Stomach smooth muscle (tissue), 2 donors: ENCODE data around the gene ELOA.
A peak's percentile ranks its signal among the peaks of the same experiment; 100 is the strongest.

Experiments
- H3K27ac ChIP-seq: one replicate; pipeline ENCODE4 v1.7.0; 2013; ENCODE audit warnings: mild to moderate bottlenecking, low read length, inconsistent platforms
- H3K27me3 ChIP-seq, 2 donors: one replicate each; pipeline ENCODE4 v1.7.0; 2013; ENCODE audit warnings: low read length in 2 of 2; ENCODE audit not compliant: insufficient read depth in 2 of 2, control insufficient read depth in 1 of 2
- H3K36me3 ChIP-seq, 2 donors: one replicate each; pipeline ENCODE4 v1.7.0; 2013; ENCODE audit warnings: low read length in 2 of 2; ENCODE audit not compliant: control insufficient read depth in 2 of 2, insufficient read depth in 2 of 2
- H3K4me1 ChIP-seq: one replicate; pipeline ENCODE4 v1.7.0; 2013; ENCODE audit warnings: low read length; ENCODE audit not compliant: control insufficient read depth, insufficient read depth
- H3K4me3 ChIP-seq, 2 donors: one replicate each; pipeline ENCODE4 v1.7.0; 2013; ENCODE audit warnings: low read length in 2 of 2
- H3K9ac ChIP-seq, 2 donors: one replicate each; pipeline ENCODE4 v1.7.0; 2013; ENCODE audit warnings: low read length in 2 of 2, mild to moderate bottlenecking in 1 of 2
- H3K9me3 ChIP-seq, 2 donors: one replicate each; pipeline ENCODE4 v1.7.0; 2013; ENCODE audit warnings: low read length in 2 of 2; ENCODE audit not compliant: control insufficient read depth in 2 of 2
- donor health status: healthy.
- donor health status: Pancreatic carcinoma.

Gene ELOA

DNA sequence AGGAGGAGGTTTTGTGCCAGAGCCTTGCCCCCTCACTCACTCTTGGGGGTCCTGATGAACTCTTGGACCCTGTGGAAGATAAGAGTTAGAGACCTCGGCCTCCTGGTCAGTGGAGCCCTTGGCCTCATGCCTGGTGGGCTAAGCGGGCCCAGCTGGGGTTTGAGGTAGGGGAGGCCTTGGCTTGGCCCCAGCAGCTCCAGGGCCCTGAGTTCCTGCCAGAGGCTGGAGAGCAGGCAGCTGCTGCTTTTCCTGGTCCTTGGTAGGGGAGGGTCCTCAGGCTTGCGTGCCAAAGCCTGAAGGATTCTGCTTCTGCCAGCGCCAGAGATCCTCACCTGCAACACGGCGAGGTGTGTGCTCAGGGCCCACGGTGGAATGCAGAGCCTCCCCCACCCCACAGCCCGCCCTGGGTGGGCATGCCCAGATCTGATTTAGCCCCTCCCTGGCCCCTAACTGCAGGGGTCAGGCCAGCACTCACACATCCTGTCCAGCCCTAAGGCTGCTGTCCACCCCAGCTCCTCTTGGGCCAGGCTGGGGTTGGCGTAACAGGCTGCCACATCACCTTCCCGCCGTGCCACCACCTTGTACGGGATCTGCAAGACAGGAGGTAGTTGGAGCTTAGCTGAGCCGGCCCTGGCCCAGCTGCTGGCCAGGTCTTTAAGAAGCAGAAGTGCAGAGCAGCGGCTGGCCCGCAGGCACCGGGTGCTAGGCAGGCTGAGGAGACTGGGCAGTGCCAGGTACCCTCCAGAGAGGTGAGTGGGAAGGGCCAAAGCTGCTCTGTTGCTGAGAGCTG, 52.6 kb downstream of the ELOA start:
- Histone ChIP-seq H3K9me3 (no peaks in the 10 kb centered on the region), H3K36me3 (peaks cover 0 to 2% of the 10 kb centered on the region in 2 donors), H3K9ac (no peak overlapping the region), H3K27ac (no peak overlapping the region), H3K4me3 (no peak overlapping the region), H3K27me3 (no peaks in the 10 kb centered on the region), H3K4me1 (peaks cover 43% of the 10 kb centered on the region)

DNA sequence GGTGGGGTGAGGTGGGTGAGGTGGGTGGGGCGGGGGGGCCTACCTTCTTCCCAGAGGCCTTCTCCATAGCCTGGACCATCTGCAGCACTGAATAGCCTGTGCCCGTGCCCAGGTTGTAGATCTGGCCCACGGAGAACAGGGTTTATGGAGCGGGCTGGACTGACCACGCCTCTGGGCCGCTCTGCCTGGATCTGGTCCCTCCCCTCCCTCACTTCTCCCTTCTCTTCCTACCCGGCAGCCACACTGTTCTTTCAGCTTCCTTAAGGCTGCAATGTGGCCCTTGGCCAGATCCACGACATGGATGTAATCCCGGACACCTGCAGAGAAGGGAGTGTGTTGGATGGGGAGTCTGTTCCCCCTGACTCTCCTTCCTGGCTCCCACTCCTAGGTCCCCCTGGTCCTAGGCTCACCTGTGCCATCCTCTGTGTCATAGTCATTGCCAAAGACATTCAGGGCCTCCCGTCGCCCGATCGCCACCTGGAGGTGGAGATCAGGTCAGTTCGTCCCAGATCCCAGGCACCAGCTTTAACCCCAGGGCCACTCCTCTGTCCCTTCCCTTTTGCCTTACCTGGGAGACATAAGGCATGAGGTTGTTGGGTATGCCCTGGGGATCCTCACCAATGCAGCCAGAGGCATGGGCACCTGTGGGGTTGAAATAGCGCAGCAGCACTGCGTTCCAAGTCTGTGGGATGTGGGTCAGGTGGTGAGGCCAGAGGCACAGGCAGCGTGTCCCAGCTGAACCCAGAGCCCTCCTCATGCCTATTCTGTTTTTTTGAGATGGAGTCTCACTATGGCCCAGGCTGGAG, 53.4 kb downstream of the ELOA start:
- Histone ChIP-seq H3K4me3 (no peak overlapping the region), H3K4me1 (peaks cover 48% of the 10 kb centered on the region), H3K36me3 (peaks cover 0 to 2% of the 10 kb centered on the region in 2 donors), H3K9ac (no peak overlapping the region), H3K27ac (no peak overlapping the region), H3K9me3 (no peaks in the 10 kb centered on the region), H3K27me3 (no peaks in the 10 kb centered on the region)

DNA sequence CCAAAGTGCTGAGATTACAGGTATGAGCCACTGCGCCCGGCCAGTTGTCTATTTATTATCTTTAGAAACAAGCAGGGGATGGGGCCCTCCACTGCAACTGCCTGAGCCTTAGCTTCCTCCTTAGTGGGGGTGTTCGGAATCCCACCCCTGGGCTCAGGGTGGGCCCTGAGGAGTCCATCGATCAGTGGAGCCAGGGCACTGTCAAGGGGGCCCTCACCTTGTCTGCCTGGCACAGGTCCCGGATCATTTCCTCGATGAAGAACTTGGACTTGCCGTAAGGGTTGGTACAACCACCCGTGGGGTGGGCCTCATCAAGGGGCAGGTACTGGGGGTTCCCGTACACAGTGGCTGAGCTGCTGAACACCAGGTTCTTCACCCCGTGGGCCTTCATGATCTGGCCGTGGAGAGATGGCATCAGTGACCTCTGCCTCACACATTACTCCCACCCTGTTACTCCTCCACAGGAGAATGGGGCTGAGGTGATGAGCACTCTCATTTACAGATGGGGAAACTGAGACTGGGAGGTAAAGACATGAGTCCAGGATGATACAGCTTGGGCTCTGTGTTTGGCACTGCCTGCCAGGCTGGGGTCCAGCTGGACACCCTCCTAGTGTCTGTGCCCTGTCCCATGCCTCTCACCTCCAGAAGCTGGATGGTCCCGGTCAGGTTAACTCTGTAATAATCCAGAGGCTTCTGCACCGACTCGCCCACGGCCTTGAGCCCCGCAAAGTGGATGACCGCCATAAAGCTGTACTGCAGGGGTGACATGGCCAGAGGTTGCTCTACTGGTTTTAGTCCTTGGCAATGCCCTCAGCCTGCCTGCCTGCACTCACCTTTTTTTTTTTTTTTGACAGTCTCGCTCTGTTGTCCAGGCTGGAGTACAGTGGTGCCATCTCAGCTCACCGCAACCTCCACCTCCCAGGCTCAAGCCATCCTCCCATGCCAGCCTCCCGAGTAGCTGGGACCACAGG, 54.5 kb downstream of the ELOA start:
- Histone ChIP-seq H3K9me3 (no peaks in the 10 kb centered on the region), H3K4me3 (no peak overlapping the region), H3K36me3 (peaks cover 0 to 5% of the 10 kb centered on the region in 2 donors), H3K4me1 (peaks cover 40% of the 10 kb centered on the region), H3K27ac (no peak overlapping the region), H3K27me3 (no peaks in the 10 kb centered on the region), H3K9ac (no peak overlapping the region)

DNA sequence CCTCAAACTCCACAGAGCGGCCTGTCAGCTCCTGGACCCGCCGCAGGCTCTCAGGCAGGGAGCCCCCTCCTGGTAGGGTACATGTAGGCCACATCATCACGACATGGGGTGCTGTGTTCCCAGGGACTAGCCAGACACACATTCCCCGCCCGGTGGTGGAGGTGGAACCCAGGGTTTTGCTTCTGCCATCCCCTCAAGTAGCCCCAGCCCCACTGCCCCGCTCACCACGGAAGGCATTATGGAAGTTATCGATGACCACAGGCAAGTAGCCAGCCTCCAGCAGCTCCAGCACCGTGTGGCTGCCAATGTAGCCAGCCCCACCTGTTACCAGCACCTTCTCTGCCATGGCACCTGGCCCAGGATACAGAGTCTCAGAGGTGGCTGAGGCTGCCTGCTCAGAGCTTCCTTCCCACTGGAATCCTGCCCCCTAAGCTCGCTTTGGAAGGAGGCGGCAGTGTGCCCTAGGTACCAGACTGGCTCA, 55.4 kb downstream of the ELOA start:
- Histone ChIP-seq H3K9ac (no peak overlapping the region), H3K27ac (no peak overlapping the region), H3K27me3 (no peaks in the 10 kb centered on the region), H3K4me3 (no peak overlapping the region), H3K4me1 (peaks cover 31% of the 10 kb centered on the region), H3K9me3 (no peaks in the 10 kb centered on the region), H3K36me3 (peaks cover 0 to 7% of the 10 kb centered on the region in 2 donors)

DNA sequence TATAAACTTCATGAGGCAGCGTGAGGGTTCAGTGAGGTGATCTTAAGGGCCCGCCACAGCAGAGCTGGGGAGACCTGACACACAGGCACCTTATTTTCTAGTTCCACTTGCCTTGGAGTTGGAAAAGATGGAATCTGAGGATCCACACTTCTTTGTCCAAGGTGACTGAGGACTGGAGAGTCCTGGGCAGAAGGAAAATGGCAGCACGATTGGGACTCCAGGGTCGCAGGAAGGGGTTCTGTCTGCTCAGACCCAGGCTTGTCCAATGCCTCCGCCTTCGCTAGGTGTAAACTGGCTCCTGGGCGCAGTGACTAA, 55.9 kb downstream of the ELOA start:
- H3K36me3 ChIP-seq: peaks cover 0 to 8% of the 10 kb centered on the region in 2 donors
- H3K4me3 ChIP-seq: peak overlapping the region in 1 of 2 donors; percentile 87
- H3K9me3 ChIP-seq: no peaks in the 10 kb centered on the region
- H3K27me3 ChIP-seq: no peaks in the 10 kb centered on the region
- H3K9ac ChIP-seq: no peak overlapping the region
- peaks cover 29% of the 10 kb centered on the region for H3K4me1 ChIP-seq
- H3K27ac ChIP-seq: no peak overlapping the region

DNA sequence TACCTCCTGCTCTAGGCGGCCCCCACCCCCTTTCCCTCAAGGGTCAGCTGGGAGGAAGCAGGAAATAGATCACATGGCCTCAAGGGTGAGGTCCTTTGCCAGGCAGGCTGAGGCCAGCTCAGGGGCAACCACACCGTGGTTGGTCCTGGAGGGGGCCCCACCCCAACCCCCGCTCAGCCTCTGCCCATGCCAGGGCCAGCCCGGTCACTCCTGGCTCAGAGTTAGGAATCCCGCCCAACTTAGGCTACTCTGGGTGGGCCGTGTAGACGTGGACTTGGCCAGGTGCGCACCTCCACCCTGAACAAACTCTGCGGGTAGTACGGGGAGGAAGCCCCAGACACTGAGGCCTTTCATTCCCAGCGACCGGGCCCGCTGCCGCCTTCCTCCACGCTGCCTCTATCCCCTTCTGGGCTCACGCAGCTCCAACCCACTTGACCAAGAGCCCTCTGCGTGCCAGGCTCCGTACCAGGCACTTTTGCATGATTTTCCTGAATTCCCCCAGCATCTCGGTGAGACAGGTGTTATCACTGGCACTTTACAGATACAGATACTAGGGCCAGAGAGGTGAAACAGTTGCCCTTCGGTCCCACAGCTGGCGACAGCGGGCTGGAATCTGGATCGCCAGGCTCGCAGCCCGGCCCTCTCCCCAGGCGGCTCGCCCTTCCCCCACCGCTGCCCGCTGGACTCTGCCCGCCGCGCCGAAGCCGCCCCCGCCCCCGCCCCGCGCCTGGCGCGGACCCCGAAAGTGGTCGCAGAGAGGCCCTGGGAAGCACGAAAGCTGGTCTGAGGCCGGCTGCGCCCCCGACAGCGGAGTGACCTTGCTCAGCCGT, 56.5 kb downstream of the ELOA start:
- Histone ChIP-seq H3K4me3 (peak overlapping the region; percentile 74 to 87), H3K4me1 (peaks cover 29% of the 10 kb centered on the region), H3K36me3 (peaks cover 2 to 6% of the 10 kb centered on the region in 2 donors), H3K9me3 (no peaks in the 10 kb centered on the region), H3K27me3 (no peaks in the 10 kb centered on the region), H3K27ac (no peak overlapping the region), H3K9ac (peak overlapping the region; percentile 74 to 80)

DNA sequence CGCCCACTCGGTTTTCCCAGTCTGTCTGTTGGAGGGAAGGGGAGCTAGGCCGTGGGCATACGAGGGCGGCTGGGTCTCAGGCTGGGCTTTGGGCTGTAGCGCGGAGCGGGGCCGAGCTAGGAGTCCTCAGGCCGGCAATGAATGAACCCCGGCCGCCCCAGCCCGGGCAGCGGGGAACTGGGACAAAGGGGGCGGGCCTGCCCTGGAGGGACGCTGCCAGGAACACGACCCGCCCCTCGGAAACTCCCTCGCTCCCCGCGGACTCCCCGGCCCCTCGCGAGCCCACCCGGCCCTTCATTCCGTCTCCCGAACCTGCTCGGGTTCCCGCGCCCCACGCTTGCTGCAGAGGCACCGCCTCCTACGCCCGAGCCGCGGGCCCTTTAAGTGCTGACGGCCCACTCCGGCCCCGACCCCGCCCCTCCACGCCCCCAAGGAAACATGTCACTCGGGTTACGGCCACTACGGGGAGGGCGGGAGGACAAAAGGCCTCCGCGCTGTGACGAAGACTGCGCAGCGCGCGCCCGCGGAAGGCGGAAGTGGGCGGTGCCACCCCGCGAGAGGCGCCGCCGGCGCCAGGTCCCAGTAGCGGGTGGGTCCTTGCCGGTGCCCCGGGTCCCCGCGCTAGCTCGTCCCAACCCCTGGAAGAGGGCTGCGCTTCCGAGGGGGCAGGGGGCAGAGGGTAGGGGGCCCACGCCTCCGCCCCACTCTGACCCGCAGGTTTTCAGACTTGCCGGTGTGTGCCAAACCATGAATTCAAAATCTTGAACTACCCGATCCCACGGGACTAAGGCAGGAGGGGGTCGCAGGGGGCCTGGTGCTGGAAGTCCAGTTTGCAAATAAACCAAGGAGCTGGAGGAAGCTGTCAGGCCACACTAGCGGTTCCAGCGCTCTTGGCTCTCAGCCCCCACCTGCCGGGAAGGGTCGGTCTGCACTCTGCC, 57.4 kb downstream of the ELOA start, which contains the start of gene GALE:
TSS of gene GALE (minus strand) at position 355 of the 938 bp plus-strand sequence. CDS start 1,747 bp downstream, outside the sequence.
- Histone ChIP-seq H3K27ac (peak within 1 kb of the TSS; percentile 82), H3K36me3 (peaks cover 7 to 12% of the 10 kb centered on the region in 2 donors), H3K27me3 (no peaks in the 10 kb centered on the region), H3K4me3 (peak within 1 kb of the TSS; percentile 78 to 87), H3K4me1 (peaks cover 29% of the 10 kb centered on the region), H3K9ac (peak within 1 kb of the TSS; percentile 80 to 82), H3K9me3 (no peaks in the 10 kb centered on the region)

DNA sequence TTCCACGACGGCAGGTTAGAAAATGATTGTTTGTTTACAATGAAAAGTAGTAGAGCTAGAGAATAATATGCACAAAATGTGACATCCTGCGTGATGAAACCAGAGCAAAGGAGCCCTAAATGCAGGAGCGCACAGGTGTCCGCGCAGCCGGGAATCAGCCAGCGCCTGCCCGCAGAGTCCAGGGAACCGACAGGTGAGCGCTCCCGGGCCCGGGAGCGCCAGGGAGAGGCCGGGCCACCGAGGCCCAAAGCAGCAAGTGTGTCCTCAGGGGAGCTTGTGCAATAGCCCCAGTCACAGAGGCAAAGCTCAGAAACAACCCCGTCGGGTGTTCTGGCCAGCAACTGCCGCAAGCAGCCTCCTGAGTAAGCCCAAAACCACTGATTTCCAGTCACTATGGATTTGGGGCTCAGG, 58.1 kb downstream of the ELOA start:
- H3K36me3 ChIP-seq: peaks cover 8 to 12% of the 10 kb centered on the region in 2 donors
- peaks cover 29% of the 10 kb centered on the region for H3K4me1 ChIP-seq
- peak overlapping the region; percentile 78 to 87 for H3K4me3 ChIP-seq
- peak overlapping the region; percentile 80 to 82 for H3K9ac ChIP-seq
- H3K27me3 ChIP-seq: no peaks in the 10 kb centered on the region
- H3K27ac ChIP-seq: peak overlapping the region; percentile 82
- no peaks in the 10 kb centered on the region for H3K9me3 ChIP-seq

DNA sequence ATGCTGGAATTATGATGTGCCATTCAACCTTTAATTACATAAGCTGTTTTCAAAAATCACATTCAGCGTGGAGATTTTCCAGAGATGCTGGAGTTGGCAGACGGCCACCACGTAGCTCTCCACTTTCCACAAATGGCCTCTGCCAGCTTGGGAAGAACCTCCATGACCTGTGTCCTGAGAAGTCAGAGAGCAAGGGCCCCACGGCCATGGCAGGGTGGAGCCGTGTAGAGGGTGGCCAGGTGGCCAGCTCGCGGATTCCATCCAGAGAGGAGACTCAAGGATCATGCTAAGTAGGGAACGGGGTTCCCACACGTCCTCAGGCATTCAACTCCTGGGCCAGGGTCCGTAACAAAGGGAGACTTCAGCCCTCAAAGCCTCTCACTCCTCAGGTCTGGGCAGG, 58.6 kb downstream of the ELOA start:
- peak overlapping the region; percentile 78 to 87 for H3K4me3 ChIP-seq
- peak overlapping the region in 1 of 2 donors; percentile 36 for H3K9ac ChIP-seq
- H3K27ac ChIP-seq: peak overlapping the region; percentile 82

More for the DNA sequence above, 58.6 kb downstream of the ELOA start:
- peaks cover 13 to 16% of the 10 kb centered on the region in 2 donors for H3K36me3 ChIP-seq
- peaks cover 27% of the 10 kb centered on the region for H3K4me1 ChIP-seq
- H3K9me3 ChIP-seq: no peaks in the 10 kb centered on the region
- no peaks in the 10 kb centered on the region for H3K27me3 ChIP-seq
